Ishikawa (cell line): ENCODE measurements around the gene APLP1.

Source experiments
- CEBPB ChIP-seq: IDR thresholded peaks from 2 replicates; pipeline ENCODE4 v1.6.1; 2012
- CREB1 ChIP-seq: IDR thresholded peaks from 2 replicates; pipeline ENCODE4 v1.6.1; 2012; ENCODE audit warnings: low read depth
- EGR1 ChIP-seq: IDR thresholded peaks from 2 replicates; pipeline ENCODE4 v1.6.1; 2012
- EP300 ChIP-seq: IDR thresholded peaks from 2 replicates; pipeline ENCODE4 v1.6.1; 2012; ENCODE audit warnings: borderline replicate concordance
- FOXM1 ChIP-seq: IDR thresholded peaks from 2 replicates; pipeline ENCODE4 v1.6.1; 2012; ENCODE audit warnings: low read depth, borderline replicate concordance
- MAX ChIP-seq: IDR thresholded peaks from 2 replicates; pipeline ENCODE4 v1.6.1; 2012
- NFIC ChIP-seq: IDR thresholded peaks from 2 replicates; pipeline ENCODE4 v1.6.1; 2012
- RAD21 ChIP-seq: IDR thresholded peaks from 2 replicates; pipeline ENCODE4 v1.6.1; 2012; ENCODE audit warnings: low read depth
- TAF1 ChIP-seq: IDR thresholded peaks from 2 replicates; pipeline ENCODE4 v1.6.1; 2012; ENCODE audit warnings: low read depth, mild to moderate bottlenecking
- TCF12 ChIP-seq: IDR thresholded peaks from 2 replicates; pipeline ENCODE4 v1.6.1; 2012; ENCODE audit warnings: low read depth
- TEAD4 ChIP-seq: IDR thresholded peaks from 2 replicates; pipeline ENCODE4 v1.6.1; 2012
- YY1 ChIP-seq: IDR thresholded peaks from 2 replicates; pipeline ENCODE4 v1.6.1; 2012; ENCODE audit warnings: low read depth
- ZBTB7A ChIP-seq: IDR thresholded peaks from 2 replicates; pipeline ENCODE4 v1.6.1; 2012; ENCODE audit warnings: low read depth
- TF ChIP-seq, protein P1 (sequence below): IDR thresholded peaks from 2 replicates; pipeline ENCODE4 v1.6.1; 2012
- TF ChIP-seq, protein P2 (sequence below): IDR thresholded peaks from 2 replicates; pipeline ENCODE4 v1.6.1; 2012; ENCODE audit warnings: low read depth, mild to moderate bottlenecking

Gene APLP1

DNA sequence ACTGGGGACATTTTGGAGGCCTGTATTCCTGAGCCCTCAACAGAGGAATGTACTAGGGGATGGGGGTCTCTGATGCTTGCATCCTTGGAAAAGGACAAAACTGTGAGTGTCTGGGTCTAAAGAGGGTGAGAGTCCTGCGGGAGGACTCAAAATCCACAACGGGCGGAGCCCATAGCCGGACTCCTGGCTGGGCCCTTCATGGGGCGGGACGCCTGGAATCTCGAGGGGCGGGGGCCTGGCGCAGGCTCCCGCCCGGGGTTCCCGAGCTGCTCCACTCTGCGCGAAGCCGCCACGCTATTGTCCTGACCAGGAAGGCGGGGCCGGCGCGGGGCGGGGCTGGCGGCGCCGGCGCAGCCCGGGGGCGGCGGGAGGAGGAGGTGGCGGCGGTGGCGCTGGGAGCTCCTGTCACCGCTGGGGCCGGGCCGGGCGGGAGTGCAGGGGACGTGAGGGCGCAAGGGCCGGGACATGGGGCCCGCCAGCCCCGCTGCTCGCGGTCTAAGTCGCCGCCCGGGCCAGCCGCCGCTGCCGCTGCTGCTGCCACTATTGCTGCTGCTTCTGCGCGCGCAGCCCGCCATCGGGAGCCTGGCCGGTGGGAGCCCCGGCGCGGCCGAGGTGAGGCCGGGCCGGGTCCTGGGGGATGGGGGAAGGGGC is at the start of gene APLP1:
Gene APLP1 (plus strand): TSS at position 403 of the 651 bp plus-strand sequence. CDS start 63 bp downstream, at position 466.
- TF ChIP-seq CEBPB (no peak), TEAD4 (peak; percentile 31; the same call in 1 of the 2 replicates), MAX (peak; percentile 41; the same call in 1 of the 2 replicates)

DNA sequence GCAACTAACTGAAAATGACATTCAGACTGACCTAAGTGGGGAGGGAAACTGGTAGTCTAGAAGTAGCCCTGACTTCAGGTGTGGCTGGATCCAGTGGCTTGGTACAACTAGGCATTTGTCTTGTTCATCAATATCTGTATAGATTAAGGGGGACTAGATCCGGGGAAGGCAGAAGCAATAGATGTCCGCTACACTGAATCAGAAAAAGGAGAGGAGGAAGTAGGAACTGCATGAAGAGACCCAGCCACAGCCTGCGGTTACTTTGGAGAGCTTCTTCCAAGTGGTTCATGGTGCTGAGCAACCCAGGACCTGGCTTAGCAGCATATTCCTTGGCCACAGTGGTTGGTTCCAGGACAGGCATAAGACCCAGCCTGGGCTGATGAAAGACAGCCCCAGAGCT is 45.8 kb upstream of the APLP1 start:
- TF ChIP-seq TAF1: no peak
- TF ChIP-seq TCF12: no peak
- no peak for TF ChIP-seq FOXM1
- TF ChIP-seq CREB1: no peak
- no peak for TF ChIP-seq TEAD4
- TF ChIP-seq ZBTB7A: no peak
- TF ChIP-seq, protein P1, sequence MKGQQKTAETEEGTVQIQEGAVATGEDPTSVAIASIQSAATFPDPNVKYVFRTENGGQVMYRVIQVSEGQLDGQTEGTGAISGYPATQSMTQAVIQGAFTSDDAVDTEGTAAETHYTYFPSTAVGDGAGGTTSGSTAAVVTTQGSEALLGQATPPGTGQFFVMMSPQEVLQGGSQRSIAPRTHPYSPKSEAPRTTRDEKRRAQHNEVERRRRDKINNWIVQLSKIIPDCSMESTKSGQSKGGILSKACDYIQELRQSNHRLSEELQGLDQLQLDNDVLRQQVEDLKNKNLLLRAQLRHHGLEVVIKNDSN: no peak
- TF ChIP-seq EGR1: no peak
- TF ChIP-seq MAX: no peak
- no peak for TF ChIP-seq NFIC
- TF ChIP-seq EP300: no peak
- TF ChIP-seq, protein P2, sequence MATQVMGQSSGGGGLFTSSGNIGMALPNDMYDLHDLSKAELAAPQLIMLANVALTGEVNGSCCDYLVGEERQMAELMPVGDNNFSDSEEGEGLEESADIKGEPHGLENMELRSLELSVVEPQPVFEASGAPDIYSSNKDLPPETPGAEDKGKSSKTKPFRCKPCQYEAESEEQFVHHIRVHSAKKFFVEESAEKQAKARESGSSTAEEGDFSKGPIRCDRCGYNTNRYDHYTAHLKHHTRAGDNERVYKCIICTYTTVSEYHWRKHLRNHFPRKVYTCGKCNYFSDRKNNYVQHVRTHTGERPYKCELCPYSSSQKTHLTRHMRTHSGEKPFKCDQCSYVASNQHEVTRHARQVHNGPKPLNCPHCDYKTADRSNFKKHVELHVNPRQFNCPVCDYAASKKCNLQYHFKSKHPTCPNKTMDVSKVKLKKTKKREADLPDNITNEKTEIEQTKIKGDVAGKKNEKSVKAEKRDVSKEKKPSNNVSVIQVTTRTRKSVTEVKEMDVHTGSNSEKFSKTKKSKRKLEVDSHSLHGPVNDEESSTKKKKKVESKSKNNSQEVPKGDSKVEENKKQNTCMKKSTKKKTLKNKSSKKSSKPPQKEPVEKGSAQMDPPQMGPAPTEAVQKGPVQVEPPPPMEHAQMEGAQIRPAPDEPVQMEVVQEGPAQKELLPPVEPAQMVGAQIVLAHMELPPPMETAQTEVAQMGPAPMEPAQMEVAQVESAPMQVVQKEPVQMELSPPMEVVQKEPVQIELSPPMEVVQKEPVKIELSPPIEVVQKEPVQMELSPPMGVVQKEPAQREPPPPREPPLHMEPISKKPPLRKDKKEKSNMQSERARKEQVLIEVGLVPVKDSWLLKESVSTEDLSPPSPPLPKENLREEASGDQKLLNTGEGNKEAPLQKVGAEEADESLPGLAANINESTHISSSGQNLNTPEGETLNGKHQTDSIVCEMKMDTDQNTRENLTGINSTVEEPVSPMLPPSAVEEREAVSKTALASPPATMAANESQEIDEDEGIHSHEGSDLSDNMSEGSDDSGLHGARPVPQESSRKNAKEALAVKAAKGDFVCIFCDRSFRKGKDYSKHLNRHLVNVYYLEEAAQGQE: no peak
- no peak for TF ChIP-seq YY1
- no peak for TF ChIP-seq RAD21
- TF ChIP-seq CEBPB: no peak

- TF ChIP-seq RAD21 (no peak), NFIC (no peak), EGR1 (no peak), EP300 (no peak), MAX (no peak)
- TF ChIP-seq, protein P1: no peak
Measured at GRCh38 chr19:35824150-35824549, 44.2 kb upstream of the APLP1 start.

- TF ChIP-seq CREB1 (no peak), YY1 (peak; percentile 81), NFIC (no peak), MAX (peak; percentile 81), EGR1 (no peak)
- TF ChIP-seq, protein P2: peak; percentile 98
Measured at GRCh38 chr19:35828692-35829301, 39.6 kb upstream of the APLP1 start.

GRCh38 chr19:35830986-35831385 is 37.4 kb upstream of the APLP1 start:
- TF ChIP-seq ZBTB7A: no peak
- TF ChIP-seq, protein P1: no peak
- no peak for TF ChIP-seq TEAD4
- TF ChIP-seq TCF12: no peak
- no peak for TF ChIP-seq EGR1
- no peak for TF ChIP-seq CEBPB
- TF ChIP-seq, protein P2: no peak
- TF ChIP-seq NFIC: no peak
- no peak for TF ChIP-seq CREB1
- TF ChIP-seq YY1: no peak
